ENCODE measurements around the gene SSRP1.

DNA sequence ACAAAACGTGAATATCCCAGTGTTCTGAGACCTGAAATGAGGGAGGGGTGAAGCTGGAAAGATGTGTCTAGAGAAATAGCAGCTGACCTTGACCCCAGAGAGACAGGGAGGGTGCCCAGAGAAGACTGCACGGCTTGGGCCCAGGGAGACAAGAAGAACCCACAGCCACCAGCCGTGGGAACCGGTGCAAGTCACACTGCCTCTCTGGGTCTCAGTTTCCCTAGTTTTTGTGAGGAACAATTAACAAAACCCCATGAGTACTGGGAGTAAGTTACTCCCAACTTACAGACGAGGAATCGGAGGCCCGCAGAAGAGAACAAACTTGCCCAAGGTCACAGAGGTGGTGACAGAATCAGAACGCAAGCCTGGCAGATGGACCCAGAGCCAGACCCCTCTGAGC, 30.2 kb downstream of the SSRP1 start:
- no peak for TF ChIP-seq CTCF (IDR thresholded peaks at IDR 0.05)
- no peak for TF ChIP-seq EP300 (IDR thresholded peaks at IDR 0.05)
